Measurements from ENCODE around the gene ANTXR2.
"Not testable (repeated sequence)": the region's sequence is repeated elsewhere in the genome, so short reads cannot be mapped to it uniquely, and the experiment has no call there.

The ANTXR2 gene

GRCh38 chr4:80015407-80016189, 57.4 kb downstream of the ANTXR2 start:
- no peak for DNase-seq

GRCh38 chr4:80014531-80014930, 58.5 kb downstream of the ANTXR2 start:
- DNase-seq = no peak

DNA sequence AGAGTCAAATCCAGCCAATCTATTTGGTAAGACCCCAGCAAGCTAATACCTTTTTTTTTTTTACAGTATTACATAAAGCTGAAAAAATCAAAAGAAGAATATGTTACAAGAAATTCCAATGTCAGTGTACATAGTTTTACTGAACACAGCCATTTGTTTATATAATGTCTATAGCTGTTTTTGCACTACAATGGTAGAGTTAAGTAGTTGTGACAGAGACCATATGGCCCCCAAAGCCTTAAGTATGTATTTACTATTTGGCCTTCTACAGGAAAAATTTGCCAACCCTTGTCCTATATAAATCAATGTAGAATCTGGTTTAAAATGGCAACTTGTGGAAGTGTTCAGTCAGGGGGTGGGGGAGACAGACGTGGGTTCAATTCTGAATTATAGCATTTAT, 60.7 kb downstream of the ANTXR2 start:
- DNase-seq = no peak

DNA sequence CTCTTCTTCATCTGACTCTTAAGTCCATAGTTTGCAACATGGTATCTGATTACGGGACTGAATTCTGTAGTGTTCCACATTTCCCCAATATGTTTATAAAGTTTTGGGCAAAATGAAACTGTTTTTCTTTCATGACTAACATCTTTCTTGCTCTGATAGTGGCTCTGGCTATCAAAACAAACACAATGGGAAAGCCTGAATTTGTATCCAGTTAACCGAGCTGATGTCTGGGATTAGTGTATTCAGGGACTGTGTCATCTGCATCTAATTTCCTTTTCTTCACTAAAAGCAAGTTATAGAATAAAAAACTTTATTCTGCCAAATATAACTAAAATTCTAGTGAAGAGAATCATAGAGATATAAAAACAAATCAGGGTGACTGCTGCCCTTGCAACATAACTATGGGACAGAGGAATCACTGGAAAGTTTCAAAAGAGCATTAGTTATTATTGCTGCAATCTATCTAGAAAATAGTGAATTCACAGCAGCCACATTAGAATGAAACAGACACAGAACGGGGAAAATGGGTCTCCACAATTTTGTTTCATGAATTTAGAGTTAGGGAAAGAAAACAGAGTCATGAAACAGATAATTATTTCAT, 61.3 kb downstream of the ANTXR2 start:
- DNase-seq = no peak

GRCh38 chr4:80010316-80010715, 62.7 kb downstream of the ANTXR2 start:
- no peak for DNase-seq

DNA sequence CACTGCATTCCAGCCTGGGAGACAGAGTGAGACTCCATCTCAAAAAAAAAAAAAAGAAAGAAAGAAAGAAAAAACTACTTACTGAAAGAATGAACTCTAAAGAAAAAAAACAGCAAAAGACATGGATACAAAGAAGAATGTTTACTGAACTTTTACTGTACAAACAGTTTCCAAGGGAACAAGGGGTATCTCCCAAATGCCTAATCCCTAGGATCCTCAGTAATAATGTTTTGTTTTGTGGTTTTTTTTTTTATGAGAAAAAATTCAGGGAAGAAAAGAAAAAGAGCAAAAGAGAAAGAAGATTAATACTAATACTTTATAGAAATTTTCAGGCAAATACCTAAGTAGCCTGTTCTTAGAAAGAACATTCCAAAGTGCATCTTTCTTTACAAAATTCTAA, 63.2 kb downstream of the ANTXR2 start:
- no peak for DNase-seq

DNA sequence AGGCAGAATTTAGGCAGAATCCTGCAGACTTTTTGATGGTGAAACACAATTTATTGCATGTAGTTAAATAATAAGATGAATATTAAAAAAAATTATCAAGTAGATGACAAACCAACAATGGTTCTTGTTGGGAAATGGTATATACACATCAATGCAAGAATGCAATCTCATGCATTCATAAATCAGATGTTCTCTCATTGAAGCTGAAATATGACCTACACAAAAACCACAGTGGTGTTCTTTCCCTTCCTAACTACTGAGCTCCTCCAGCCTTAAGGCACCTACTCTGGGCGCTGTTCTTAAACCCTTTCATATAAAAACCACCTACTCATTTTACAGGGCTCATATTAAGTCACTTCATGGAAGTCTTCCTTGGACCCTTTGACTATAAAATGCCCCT, 64.1 kb downstream of the ANTXR2 start:
- no peak for DNase-seq

DNA sequence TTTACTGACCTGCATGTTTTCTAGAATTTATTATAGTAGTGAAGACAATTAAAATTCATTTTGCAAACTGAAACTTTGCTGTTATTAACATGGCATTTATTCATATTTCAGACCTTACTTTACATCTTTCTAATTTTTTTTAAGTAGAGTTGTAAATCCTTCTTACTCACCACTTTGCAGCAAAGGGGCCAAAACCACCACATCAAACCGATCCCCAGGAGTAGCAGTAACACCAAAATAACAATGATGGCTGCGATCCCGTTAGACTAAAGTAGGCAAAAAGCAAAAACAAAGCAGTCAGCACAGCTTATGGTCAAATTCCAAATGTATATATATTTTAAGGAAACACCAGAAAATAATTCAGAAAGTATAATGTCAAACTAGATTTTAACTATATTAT, 64.7 kb downstream of the ANTXR2 start:
- DNase-seq = no peak

DNA sequence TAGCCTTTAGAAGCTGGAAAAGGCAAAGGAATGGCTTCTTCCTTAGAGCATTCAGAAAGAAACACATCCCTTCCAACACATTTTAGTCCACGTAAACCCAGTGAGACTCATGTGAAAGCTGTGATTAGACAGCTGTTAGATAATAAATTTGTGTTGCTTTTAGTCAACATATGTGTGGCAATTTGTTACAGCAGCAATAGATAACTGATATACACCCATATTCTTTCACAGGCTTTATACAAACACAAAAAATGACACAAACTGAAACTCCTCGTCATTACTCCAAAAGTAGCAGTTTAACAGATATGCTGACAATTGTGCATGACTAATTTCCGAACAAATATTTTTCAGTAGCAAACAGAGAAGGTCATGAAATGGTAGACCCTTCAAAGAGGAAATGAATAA, 65.3 kb downstream of the ANTXR2 start:
- no peak for DNase-seq

- no peak for DNase-seq
Measured at GRCh38 chr4:80006935-80007744, 65.9 kb downstream of the ANTXR2 start.

GRCh38 chr4:80005863-80006262, 67.2 kb downstream of the ANTXR2 start:
- no peak for DNase-seq

DNA sequence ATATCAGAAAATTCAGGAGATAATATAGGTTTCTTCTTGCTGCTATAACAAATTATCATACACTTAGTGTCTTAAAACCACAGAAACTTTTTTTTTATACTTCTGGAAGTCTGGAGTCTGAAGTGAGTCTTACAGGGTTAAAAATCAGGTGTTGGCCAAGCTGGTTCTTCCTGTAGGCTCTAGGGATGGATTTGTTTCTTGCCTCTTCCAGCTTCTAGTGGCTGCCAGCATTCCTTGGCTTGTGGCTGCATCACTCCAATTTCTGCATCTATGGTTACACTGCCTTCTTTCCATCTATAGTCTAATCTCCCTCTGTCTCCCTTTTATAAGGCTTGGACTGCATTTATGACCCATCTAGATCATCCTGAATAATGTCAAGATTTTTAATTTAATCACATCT, 68.7 kb downstream of the ANTXR2 start:
- DNase-seq = no peak

GRCh38 chr4:80002559-80002958, 70.5 kb downstream of the ANTXR2 start:
- DNase-seq = not testable (repeated sequence)

GRCh38 chr4:79999048-79999447, 74.0 kb downstream of the ANTXR2 start:
- not testable (repeated sequence) for DNase-seq

- no peak for DNase-seq
Measured at GRCh38 chr4:79998201-79998600, 74.8 kb downstream of the ANTXR2 start.

GRCh38 chr4:79996851-79997250, 76.2 kb downstream of the ANTXR2 start:
- no peak for DNase-seq

DNA sequence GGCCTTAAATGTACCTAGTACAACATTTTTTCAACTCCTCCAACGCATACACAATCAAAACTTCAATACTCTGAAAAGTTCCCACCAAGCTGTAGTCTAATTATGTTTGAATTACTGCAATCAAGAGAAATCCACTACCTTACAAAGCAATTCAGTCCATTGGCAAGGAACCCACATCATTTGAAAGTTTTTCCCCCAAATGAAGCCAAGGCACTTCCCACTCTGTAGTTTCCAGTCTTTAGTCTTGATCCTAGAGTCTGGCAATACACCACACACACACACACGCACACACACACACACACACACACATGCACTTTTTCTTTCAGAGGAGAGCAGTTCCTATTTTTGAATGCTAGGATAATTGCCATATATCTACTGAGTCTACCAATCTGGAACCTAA, 79.6 kb downstream of the ANTXR2 start:
- no peak for DNase-seq

GRCh38 chr4:79991601-79992000, 81.4 kb downstream of the ANTXR2 start:
- no peak for DNase-seq

DNA sequence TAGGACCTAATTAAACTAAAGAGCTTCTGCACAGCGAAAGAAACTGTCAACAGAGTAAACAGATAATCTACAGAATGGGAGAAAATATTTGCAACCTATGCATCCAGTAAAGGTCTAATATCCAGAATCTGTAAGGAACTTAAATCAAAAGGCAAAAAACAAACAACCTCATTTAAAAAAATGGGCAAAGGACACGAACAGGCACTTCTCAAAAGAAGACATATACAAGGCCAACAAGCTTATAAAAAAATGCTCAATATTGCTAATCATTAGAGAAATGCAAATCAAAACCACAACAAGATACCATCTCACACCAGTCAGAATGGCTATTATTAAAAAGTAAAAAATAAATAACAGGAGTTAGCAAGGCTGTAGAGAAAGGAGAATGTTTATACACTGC, 81.9 kb downstream of the ANTXR2 start:
- not testable (repeated sequence) for DNase-seq

- no peak for DNase-seq
Measured at GRCh38 chr4:79987401-79987800, 85.6 kb downstream of the ANTXR2 start.

DNA sequence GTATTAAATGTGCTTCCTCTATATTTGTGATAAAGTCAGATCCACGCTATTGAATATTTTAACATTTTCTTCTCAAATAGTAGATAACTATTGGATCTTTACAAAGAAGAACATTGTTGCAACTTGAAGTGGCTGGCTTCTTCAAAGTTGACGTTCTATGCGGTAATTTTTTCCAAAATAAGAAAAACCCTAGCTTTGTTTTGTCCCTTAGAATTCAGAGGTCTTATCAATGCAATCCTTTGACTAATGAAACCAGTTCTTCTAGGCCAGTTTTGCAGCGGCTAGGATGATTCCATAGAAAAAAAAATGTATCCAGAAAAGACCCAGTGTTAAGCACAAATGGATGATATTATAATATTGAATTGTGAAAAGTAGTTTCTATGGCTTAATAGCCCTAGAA, 89.6 kb downstream of the ANTXR2 start:
- DNase-seq = no peak

GRCh38 chr4:79982601-79983322, 90.3 kb downstream of the ANTXR2 start:
- no peak for DNase-seq

DNA sequence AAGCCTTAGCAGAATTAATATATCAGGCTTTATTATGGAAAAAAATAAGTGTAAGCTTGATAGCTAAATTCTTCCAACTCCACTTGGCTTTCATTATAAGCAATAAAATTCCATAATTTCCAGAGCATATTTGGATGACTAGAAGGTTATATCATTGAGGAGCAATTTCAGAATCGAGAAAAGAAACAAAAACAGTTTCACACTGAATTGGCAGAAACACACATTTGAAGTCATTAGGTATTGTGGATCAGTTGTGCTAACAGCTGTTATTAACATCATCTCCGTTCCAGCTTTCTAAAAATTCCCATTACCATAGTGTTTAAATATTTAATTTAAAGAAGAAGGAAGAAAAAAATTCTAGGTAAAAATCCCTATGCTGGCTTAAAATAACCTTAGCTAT, 92.6 kb downstream of the ANTXR2 start:
- no peak for DNase-seq

Measured in CD4-positive, alpha-beta T cell treated with Interleukin-15 for 1 hour (primary cell).